Osteocyte (in vitro differentiated cells): Measurements from ENCODE around the gene FAM118B. TPM values are rescaled to one million over a fixed set of nuclear protein-coding genes. Genes with fewer than 3 reads are reported as not detected.
"Not testable (repeated sequence)": the region's sequence is repeated elsewhere in the genome, so short reads cannot be mapped to it uniquely, and the experiment has no call there.

Source experiments
- DNase-seq: peaks from one replicate; pipeline ENCODE4 v3.0.0; 2021; ENCODE audit warnings: mixed read lengths; ENCODE audit not compliant: unreplicated experiment; ENCODE audit errors: extremely low spot score
- H3K27ac Mint-ChIP-seq: one replicate; pipeline ENCODE4 v1.8.0; 2021; ENCODE audit warnings: mild to moderate bottlenecking, mixed read lengths; ENCODE audit not compliant: unreplicated experiment
- H3K27me3 Mint-ChIP-seq: one replicate; pipeline ENCODE4 v1.8.0; 2021; ENCODE audit warnings: mixed read lengths; ENCODE audit not compliant: unreplicated experiment
- H3K36me3 Mint-ChIP-seq: one replicate; pipeline ENCODE4 v1.8.0; 2021; ENCODE audit warnings: mixed read lengths; ENCODE audit not compliant: unreplicated experiment
- H3K4me1 Mint-ChIP-seq: one replicate; pipeline ENCODE4 v1.8.0; 2021; ENCODE audit warnings: mixed read lengths; ENCODE audit not compliant: unreplicated experiment
- H3K4me3 Mint-ChIP-seq: one replicate; pipeline ENCODE4 v1.8.0; 2021; ENCODE audit warnings: mild to moderate bottlenecking, moderate library complexity, mixed read lengths; ENCODE audit not compliant: unreplicated experiment
- H3K9me3 Mint-ChIP-seq: one replicate; pipeline ENCODE4 v1.8.0; 2021; ENCODE audit warnings: mixed read lengths; ENCODE audit not compliant: unreplicated experiment
- total RNA-seq: library from RNA; stranded (reverse); gene quantifications from 2 replicates; pipeline ENCODE4 v1.2.1, GENCODE V29; 2021
- TF ChIP-seq, protein P1 (sequence below): fragments of 200-600 bp; sonication (generic); IDR thresholded peaks from 2 replicates; pipeline ENCODE4 v1.5.0; 2021; ENCODE audit warnings: antibody characterized with exemption, mild to moderate bottlenecking, moderate library complexity

The FAM118B gene
- total RNA-seq, 1 donor from 2014 or later: 23.3 TPM

DNA sequence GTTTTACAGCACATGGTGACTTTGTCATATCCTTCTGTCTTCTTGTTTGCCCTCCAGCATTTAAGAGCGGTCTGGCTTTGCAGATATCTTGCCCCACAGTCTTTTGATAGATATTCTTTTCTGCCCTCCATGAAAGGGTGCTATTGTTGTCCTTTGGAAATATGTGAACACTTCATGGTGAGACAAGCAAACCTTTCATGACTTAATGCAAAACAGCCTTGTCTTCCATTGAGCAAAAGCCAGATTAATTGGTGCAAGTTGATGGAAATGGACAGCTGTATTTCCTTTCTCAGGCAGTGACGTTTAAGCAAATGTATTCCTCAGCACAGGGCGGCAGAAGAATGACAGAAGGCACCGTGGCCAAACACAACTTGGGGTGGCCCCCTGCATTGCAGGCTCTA is 96.7 kb downstream of the FAM118B start:
- peaks cover 57% of the 10 kb centered on the region for H3K4me1 Mint-ChIP-seq
- no peak overlapping the region for H3K4me3 Mint-ChIP-seq

DNA sequence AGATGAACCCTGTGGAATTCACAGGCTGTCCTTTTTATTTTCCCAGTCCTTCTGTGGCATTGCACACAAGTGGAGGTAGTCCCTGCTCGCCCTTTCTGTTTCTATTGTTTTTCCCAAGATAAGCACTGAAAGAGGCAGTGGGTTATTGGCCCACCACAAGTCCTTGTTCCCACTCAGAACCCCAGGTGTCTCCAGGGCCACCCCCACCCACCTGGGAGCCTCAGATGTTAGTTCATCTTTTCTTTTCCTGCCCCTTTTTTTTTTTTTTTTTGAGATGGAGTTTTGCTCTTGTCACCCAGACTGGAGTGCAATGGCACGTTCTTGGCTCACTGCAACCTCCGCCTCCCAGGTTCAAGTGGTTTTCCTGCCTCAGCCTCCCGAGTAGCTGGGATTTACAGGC is 97.2 kb downstream of the FAM118B start:
- peaks cover 56% of the 10 kb centered on the region for H3K4me1 Mint-ChIP-seq
- H3K27ac Mint-ChIP-seq, H3K4me3 Mint-ChIP-seq, H3K9me3 Mint-ChIP-seq, DNase-seq, H3K27me3 Mint-ChIP-seq, H3K36me3 Mint-ChIP-seq: not testable (repeated sequence)

More for the DNA sequence above, 96.7 kb downstream of the FAM118B start:
- Mint-ChIP-seq H3K36me3 (no peaks in the 10 kb centered on the region), H3K27me3 (no peaks in the 10 kb centered on the region), H3K9me3 (no peaks in the 10 kb centered on the region), H3K27ac (peak overlapping the region; percentile 65)
- DNase-seq: no peak
- TF ChIP-seq, protein P1, sequence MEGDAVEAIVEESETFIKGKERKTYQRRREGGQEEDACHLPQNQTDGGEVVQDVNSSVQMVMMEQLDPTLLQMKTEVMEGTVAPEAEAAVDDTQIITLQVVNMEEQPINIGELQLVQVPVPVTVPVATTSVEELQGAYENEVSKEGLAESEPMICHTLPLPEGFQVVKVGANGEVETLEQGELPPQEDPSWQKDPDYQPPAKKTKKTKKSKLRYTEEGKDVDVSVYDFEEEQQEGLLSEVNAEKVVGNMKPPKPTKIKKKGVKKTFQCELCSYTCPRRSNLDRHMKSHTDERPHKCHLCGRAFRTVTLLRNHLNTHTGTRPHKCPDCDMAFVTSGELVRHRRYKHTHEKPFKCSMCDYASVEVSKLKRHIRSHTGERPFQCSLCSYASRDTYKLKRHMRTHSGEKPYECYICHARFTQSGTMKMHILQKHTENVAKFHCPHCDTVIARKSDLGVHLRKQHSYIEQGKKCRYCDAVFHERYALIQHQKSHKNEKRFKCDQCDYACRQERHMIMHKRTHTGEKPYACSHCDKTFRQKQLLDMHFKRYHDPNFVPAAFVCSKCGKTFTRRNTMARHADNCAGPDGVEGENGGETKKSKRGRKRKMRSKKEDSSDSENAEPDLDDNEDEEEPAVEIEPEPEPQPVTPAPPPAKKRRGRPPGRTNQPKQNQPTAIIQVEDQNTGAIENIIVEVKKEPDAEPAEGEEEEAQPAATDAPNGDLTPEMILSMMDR: no peak

DNA sequence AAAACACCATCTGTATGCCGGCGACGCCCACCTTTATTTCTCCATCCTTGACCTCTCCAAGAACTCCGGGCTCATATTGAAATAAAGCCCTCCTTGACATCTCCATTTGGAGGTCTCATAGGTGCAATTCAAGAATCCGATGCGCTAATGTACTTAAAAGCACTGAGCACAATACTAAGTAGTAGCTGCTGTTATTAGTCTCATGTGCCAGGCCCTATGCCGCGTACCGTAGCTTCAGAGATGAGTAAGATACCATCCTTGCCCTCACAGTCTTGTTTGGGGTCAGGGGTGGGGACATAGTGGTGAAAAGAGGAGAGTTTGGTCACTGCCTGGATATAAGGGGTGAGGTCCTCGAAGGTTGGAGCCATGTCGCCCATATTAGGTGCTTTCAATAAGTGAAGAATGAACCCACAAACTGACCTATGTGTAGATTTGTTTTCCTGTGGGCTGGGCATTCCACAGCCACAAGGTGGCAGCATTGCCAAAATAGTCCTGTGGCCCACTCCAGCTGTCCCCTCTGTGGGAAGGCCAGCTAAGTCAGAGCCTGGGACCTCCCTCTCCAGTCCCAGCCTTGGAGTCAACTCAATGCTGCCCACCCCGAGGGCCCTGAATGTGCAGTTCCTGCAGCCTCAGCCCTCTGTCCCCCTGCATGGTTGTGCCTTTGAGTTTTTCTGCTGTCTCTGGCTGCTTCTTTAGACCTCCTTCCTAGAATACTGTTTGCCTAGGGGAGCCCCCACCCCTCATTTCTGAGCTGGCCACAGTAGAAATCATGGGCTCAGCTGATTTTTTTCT is 98.8 kb downstream of the FAM118B start:
- Mint-ChIP-seq H3K4me1 (peaks cover 49% of the 10 kb centered on the region), H3K4me3 (no peak overlapping the region), H3K9me3 (no peaks in the 10 kb centered on the region), H3K27me3 (no peaks in the 10 kb centered on the region), H3K36me3 (peaks cover 6% of the 10 kb centered on the region), H3K27ac (peak overlapping the region; percentile 51)
- DNase-seq: peak; percentile 91
- TF ChIP-seq, protein P1: peak; percentile 92

DNA sequence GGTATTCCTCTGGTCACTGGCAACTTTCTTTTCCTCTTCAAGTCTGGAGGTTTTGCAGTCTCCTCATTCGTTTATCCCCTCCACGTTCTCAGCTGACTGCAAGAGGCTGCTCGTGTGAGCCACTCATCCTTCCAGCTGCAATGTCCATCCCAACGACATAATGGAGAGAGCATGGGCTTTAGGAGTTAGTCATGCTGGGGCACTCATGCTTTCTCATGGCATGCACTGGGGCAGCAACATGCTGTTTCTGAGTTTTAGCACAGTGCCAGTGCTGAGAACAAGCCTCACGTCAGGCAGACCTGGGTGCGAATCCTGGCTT is 99.4 kb downstream of the FAM118B start:
- TF ChIP-seq, protein P1: no peak
- Mint-ChIP-seq H3K9me3 (no peaks in the 10 kb centered on the region), H3K27me3 (no peaks in the 10 kb centered on the region), H3K36me3 (peaks cover 8% of the 10 kb centered on the region), H3K4me3 (no peak overlapping the region), H3K27ac (no peak overlapping the region), H3K4me1 (peaks cover 46% of the 10 kb centered on the region)
- no peak for DNase-seq

DNA sequence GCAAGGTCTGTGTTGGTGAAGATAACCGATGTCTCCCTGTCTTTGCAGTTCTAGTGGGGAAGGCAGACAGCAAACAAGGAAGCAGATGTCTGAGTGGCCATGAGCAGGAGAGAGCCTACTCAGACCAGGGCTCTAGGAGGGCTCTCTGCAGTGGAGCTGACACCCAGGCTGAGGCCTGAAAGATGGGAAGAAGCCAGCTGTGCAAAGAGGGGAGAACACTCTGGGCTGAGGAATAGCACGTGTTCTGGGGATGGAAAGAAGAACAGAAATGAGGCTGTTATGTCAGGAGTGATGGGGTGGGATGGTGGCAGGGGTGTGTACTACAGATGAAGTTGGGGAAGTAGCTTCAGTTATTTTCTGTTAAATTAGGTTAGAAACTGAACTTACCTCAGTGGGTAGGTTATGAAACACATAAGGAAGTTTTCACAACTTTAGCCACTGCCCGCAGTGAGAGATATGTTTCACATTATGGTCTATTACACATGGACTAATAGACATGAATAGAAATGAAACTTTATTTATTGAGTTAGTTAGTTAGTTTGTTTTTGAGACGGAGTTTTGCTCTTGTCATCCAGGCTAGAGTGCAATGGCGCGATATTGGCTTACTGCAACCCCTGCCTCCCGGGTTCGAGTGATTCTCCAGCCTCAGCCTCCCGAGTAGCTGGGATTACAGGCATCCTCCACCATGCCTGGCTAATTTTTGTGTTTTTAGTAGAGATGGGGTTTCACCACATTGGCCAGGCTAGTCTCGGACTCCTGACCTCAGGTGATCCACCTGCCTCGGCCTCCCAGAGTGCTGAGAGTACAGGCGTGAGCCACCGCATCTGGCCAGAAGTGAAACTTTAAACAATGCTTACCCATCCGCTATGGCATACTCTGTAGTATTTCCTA is 100.1 kb downstream of the FAM118B start:
- TF ChIP-seq, protein P1: no peak
- DNase-seq: no peak
- peaks cover 14% of the 10 kb centered on the region for H3K36me3 Mint-ChIP-seq
- no peaks in the 10 kb centered on the region for H3K27me3 Mint-ChIP-seq
- no peak overlapping the region for H3K27ac Mint-ChIP-seq
- peaks cover 46% of the 10 kb centered on the region for H3K4me1 Mint-ChIP-seq
- no peaks in the 10 kb centered on the region for H3K9me3 Mint-ChIP-seq
- no peak overlapping the region for H3K4me3 Mint-ChIP-seq

Other genes with a start within 250 kb of the FAM118B start
- 24.4 and 29.4 TPM in 2 replicates for gene CDON, start 148.9 kb upstream of the FAM118B start, total RNA-seq
- 27.1 and 28.0 TPM in 2 replicates for gene RPUSD4, start 132 bp upstream of the FAM118B start, total RNA-seq
- gene SRPRA, start 57.1 kb downstream of the FAM118B start, total RNA-seq: 106 and 107 TPM in 2 replicates
- gene FOXRED1, start 57.4 kb downstream of the FAM118B start, total RNA-seq: 25.9 and 34.4 TPM in 2 replicates
- 10.6 and 11.6 TPM in 2 replicates for gene TIRAP, start 71.3 kb downstream of the FAM118B start, total RNA-seq
- gene DCPS, start 92.3 kb downstream of the FAM118B start, total RNA-seq: 11.2 and 15.2 TPM in 2 replicates
- 73.1 and 74.8 TPM in 2 replicates for gene ST3GAL4, start 143.9 kb downstream of the FAM118B start, total RNA-seq